ENCODE data around the gene SPIN2B.
"Not testable (repeated sequence)": the region's sequence is repeated elsewhere in the genome, so short reads cannot be mapped to it uniquely, and the experiment has no call there.

SPIN2B gene
- long read RNA-seq, partial matches to known transcripts, result 2 of 20 reads
- long read RNA-seq, other reads (novel, unspliced or antisense), result 14 of 20 reads

DNA sequence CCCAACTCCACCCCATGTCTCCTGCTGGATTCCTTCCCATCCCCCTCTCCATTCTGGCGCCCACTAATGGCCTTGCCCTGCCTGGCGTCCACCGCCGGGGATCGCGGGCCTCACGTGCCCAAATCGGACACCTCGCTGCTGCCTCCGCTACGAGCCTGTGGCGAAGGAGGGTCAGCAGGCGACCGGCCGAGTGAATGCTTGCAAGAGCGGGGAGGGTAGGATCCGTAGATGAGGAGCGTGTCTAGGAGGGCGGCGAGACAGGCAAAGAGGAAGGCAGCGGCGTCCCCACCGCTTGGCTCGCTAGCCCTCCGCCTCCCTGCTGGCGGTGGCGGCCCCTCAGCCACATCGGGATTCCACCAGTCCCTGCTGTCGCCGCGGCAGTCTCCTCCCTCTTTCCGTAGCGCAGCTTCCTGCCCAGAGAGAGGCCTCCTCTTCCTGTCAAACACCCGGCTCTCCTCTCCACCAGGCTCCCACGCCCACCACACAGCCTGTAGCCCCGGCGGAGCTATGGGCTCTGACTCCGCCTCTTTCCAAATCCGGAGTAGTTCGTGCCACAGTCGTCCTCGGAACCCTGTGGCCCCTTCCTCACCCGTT, at the start of gene SPIN2B:
Gene SPIN2B, minus strand, starts transcription at position 387 of the 594 bp plus-strand sequence.
- peak; percentile 66; the same call in 1 of the 2 replicates for TF ChIP-seq POLR2AphosphoS5 (IDR thresholded peaks at IDR 0.05; ENCODE audit: low read depth)
- no peak for TF ChIP-seq GABPA (IDR thresholded peaks at IDR 0.05; ENCODE audit: low read depth)
- peak; percentile 61 to 86 for DNase-seq (ENCODE audit: low read depth in 1 of 2, low spot score in 1 of 2)
- Histone ChIP-seq H3K27ac (replicated peaks) (peak within 1 kb of the TSS; percentile 73), H3K4me3 (replicated peaks; ENCODE audit: insufficient read depth, low read length) (peak within 1 kb of the TSS; percentile 56), H3K27me3 (ENCODE audit: insufficient read depth, poor library complexity, severe bottlenecking) (no peaks in the 10 kb centered on the region)

DNA sequence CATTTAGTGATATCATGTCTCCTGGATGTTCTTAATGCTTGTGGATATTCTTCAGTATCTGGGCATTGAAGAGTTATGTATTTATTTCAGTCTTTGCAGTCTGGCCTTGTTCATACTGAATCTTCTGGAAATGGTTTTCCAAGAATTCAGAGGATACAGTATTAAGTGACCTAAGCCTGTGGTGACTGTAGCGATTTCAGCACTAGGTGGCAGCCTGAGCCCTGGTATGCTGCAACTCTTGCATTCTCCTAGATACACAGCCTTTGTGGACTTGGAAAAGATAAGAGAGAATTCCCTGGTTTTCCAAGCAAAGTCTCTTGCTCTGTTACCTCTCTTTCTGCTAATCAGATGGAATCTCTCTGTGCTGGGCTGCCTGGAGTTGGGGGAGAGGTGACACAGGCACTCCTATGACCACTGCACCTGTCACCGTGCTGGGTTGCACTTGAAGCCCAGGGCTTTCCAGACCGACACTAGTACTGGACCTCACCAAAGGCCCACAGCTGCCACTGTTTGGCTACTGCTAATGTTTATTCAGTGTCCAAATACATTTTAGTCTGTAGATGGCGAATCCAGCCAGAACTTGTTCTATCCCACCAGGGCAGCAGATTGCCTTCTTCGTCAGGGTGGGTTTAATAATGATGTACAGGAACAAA, 35.2 kb upstream of the SPIN2B start:
- no peak for TF ChIP-seq CTCF (IDR thresholded peaks at IDR 0.05; ENCODE audit: insufficient read depth, low read length)
- TF ChIP-seq SPI1 (IDR thresholded peaks at IDR 0.05; ENCODE audit: borderline replicate concordance, low read depth), result no peak
- TF ChIP-seq POLR2AphosphoS5 (IDR thresholded peaks at IDR 0.05; ENCODE audit: low read depth), result no peak
- TF ChIP-seq REST (IDR thresholded peaks at IDR 0.05; ENCODE audit: insufficient replicate concordance, low read depth), result no peak
- TF ChIP-seq GABPA (IDR thresholded peaks at IDR 0.05; ENCODE audit: low read depth), result no peak
- DNase-seq (ENCODE audit: low read depth in 1 of 2, low spot score in 1 of 2), result no peak
- H3K27me3 ChIP-seq (ENCODE audit: insufficient read depth, poor library complexity, severe bottlenecking), result no peaks in the 10 kb centered on the region
- H3K27ac ChIP-seq (replicated peaks), result no peak overlapping the region
- no peak overlapping the region for H3K4me3 ChIP-seq (replicated peaks; ENCODE audit: insufficient read depth, low read length)

DNA sequence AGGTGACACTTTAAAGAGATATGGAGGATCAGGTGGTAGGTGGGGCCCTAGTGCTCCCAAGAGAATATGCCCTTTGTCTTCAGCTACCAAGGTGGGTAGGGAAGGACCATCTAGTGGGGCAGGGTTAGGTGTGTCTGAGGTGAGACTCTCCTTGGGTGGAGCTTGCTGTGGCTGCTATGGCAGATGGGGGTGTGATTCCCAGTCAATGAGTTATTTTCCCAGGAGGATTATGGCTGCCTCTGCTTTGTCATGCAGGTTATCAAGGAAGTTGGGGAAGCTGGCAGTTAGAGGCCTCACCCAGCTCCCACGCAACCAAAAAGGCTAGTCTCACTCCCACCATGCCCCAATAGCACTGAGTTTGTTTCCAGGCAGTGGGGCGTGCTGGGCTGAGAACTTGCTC, 33.8 kb upstream of the SPIN2B start:
- no peak overlapping the region for H3K27ac ChIP-seq (replicated peaks)
- no peak overlapping the region for H3K4me3 ChIP-seq (replicated peaks; ENCODE audit: insufficient read depth, low read length)
- DNase-seq (ENCODE audit: low read depth in 1 of 2, low spot score in 1 of 2), result no peak
- TF ChIP-seq SPI1 (IDR thresholded peaks at IDR 0.05; ENCODE audit: borderline replicate concordance, low read depth), result no peak
- no peak for TF ChIP-seq GABPA (IDR thresholded peaks at IDR 0.05; ENCODE audit: low read depth)
- TF ChIP-seq POLR2AphosphoS5 (IDR thresholded peaks at IDR 0.05; ENCODE audit: low read depth), result no peak
- no peak for TF ChIP-seq REST (IDR thresholded peaks at IDR 0.05; ENCODE audit: insufficient replicate concordance, low read depth)
- TF ChIP-seq CTCF (IDR thresholded peaks at IDR 0.05; ENCODE audit: insufficient read depth, low read length), result no peak
- H3K27me3 ChIP-seq (ENCODE audit: insufficient read depth, poor library complexity, severe bottlenecking), result no peaks in the 10 kb centered on the region

- H3K27ac ChIP-seq (replicated peaks); DNase-seq (ENCODE audit: low read depth in 1 of 2, low spot score in 1 of 2); H3K4me3 ChIP-seq (replicated peaks; ENCODE audit: insufficient read depth, low read length); H3K27me3 ChIP-seq (ENCODE audit: insufficient read depth, poor library complexity, severe bottlenecking): not testable (repeated sequence)
These were observed 30.9 kb upstream of the SPIN2B start for GRCh38 chrX:57152222-57152621.
